Trophoblast cell (in vitro differentiated cells and primary cell): Measurements from ENCODE around the gene CIITA.

Experiments
- DNase-seq, 2 donors: peaks; one replicate each; pipeline ENCODE4 v3.0.0-alpha.2; 2016
- H2AFZ ChIP-seq: 2 replicates; pipeline ENCODE4 v1.6.1; 2013; ENCODE audit warnings: low read length, moderate library complexity, mild to moderate bottlenecking; ENCODE audit not compliant: insufficient read depth, poor library complexity
- H2AK5ac ChIP-seq: 2 replicates; pipeline ENCODE4 v1.6.1; 2013; ENCODE audit warnings: mild to moderate bottlenecking, low read length
- H2BK120ac ChIP-seq: 2 replicates; pipeline ENCODE4 v1.6.1; 2013; ENCODE audit warnings: low read length, mild to moderate bottlenecking, moderate library complexity; ENCODE audit not compliant: insufficient read depth, poor library complexity
- H2BK12ac ChIP-seq: 2 replicates; pipeline ENCODE4 v1.6.1; 2013; ENCODE audit warnings: mild to moderate bottlenecking, low read length, moderate library complexity
- H2BK5ac ChIP-seq: 2 replicates; pipeline ENCODE4 v1.6.1; 2013; ENCODE audit warnings: low read length, low read depth, moderate library complexity, mild to moderate bottlenecking; ENCODE audit not compliant: poor library complexity
- H3K14ac ChIP-seq: 2 replicates; pipeline ENCODE4 v1.6.1; 2013; ENCODE audit warnings: mild to moderate bottlenecking, low read length
- H3K18ac ChIP-seq: 2 replicates; pipeline ENCODE4 v1.6.1; 2013; ENCODE audit warnings: mild to moderate bottlenecking, low read length
- H3K23ac ChIP-seq: 2 replicates; pipeline ENCODE4 v1.6.1; 2013; ENCODE audit warnings: low read length
- H3K27ac ChIP-seq: 2 replicates; pipeline ENCODE4 v1.5.1; 2013; ENCODE audit warnings: low read depth, mild to moderate bottlenecking, inconsistent platforms, low read length, moderate library complexity
- H3K27me3 ChIP-seq: 2 replicates; pipeline ENCODE4 v1.6.1; 2013; ENCODE audit warnings: inconsistent platforms, mild to moderate bottlenecking, low read length, moderate library complexity; ENCODE audit not compliant: insufficient read depth
- H3K36me3 ChIP-seq, 2 experiments: 1 replicate in 1 of 2; 2 replicates in 1 of 2; pipeline ENCODE4 v1.6.1; 2013; ENCODE audit warnings: low read length in 2 of 2, mild to moderate bottlenecking in 2 of 2, moderate library complexity in 1 of 2; ENCODE audit not compliant: insufficient read depth in 2 of 2, control insufficient read depth in 1 of 2
- H3K4ac ChIP-seq: 2 replicates; pipeline ENCODE4 v1.6.1; 2013; ENCODE audit warnings: low read depth, mild to moderate bottlenecking, low read length, moderate library complexity
- H3K4me1 ChIP-seq, 2 experiments: 1 replicate in 1 of 2; 2 replicates in 1 of 2; pipeline ENCODE4 v1.6.1; 2013; ENCODE audit warnings: low read length in 2 of 2, mild to moderate bottlenecking in 2 of 2, moderate library complexity in 1 of 2; ENCODE audit not compliant: insufficient read depth in 2 of 2, control insufficient read depth in 1 of 2
- H3K4me2 ChIP-seq: 2 replicates; pipeline ENCODE4 v1.6.1; 2013; ENCODE audit warnings: inconsistent platforms, mild to moderate bottlenecking, low read length, moderate library complexity
- H3K4me3 ChIP-seq: 2 replicates; pipeline ENCODE4 v1.5.1; 2013; ENCODE audit warnings: mild to moderate bottlenecking, low read depth, low read length, inconsistent platforms
- H3K79me1 ChIP-seq: one replicate; pipeline ENCODE4 v1.6.1; 2013; ENCODE audit warnings: low read length
- H3K79me2 ChIP-seq: 2 replicates; pipeline ENCODE4 v1.6.1; 2013; ENCODE audit warnings: low read length, mild to moderate bottlenecking; ENCODE audit not compliant: control insufficient read depth, insufficient read depth, poor library complexity
- H3K9ac ChIP-seq: 2 replicates; pipeline ENCODE4 v1.6.1; 2013; ENCODE audit warnings: mild to moderate bottlenecking, low read length
- H3K9me3 ChIP-seq: 2 replicates; pipeline ENCODE4 v1.6.1; 2013; ENCODE audit warnings: low read depth, mild to moderate bottlenecking, control low read depth, inconsistent platforms, low read length; ENCODE audit not compliant: insufficient read depth
- H4K12ac ChIP-seq: 2 replicates; pipeline ENCODE4 v1.6.1; 2013; ENCODE audit warnings: low read depth, mild to moderate bottlenecking, low read length, moderate library complexity
- H4K8ac ChIP-seq: 2 replicates; pipeline ENCODE4 v1.6.1; 2013; ENCODE audit warnings: low read depth, mild to moderate bottlenecking, low read length, moderate library complexity
- H4K91ac ChIP-seq: one replicate; pipeline ENCODE4 v1.6.1; 2013; ENCODE audit warnings: low read depth, mild to moderate bottlenecking, low read length, moderate library complexity
- WGBS: extraction: QIAGEN DNeasy Blood & Tissue Kit; methylation state at CpG from one replicate; pipeline ENCODE4 v1.1.7; 2013; ENCODE audit warnings: missing lambda C conversion rate; ENCODE audit not compliant: insufficient read length, insufficient coverage; ENCODE audit errors: extremely low coverage; 5-methylcytosine and 5-hydroxymethylcytosine counted together

Gene CIITA

GRCh38 chr16:10930755-10931093, 53.7 kb downstream of the CIITA start:
- H3K14ac ChIP-seq, result no peak overlapping the region
- no peak overlapping the region for H3K18ac ChIP-seq
- H2BK5ac ChIP-seq, result no peak overlapping the region
- no peaks in the 10 kb centered on the region for H3K27me3 ChIP-seq
- no peak overlapping the region for H2BK12ac ChIP-seq
- H3K9ac ChIP-seq, result no peak overlapping the region
- WGBS, result no CpG with 5 or more reads among the region's 2 CpGs
- H3K4me3 ChIP-seq, result no peak overlapping the region
- H3K27ac ChIP-seq, result no peak overlapping the region
- H3K79me2 ChIP-seq, result no peaks in the 10 kb centered on the region
- H4K91ac ChIP-seq, result no peak overlapping the region
- H3K23ac ChIP-seq, result no peak overlapping the region
- no peak overlapping the region for H2AK5ac ChIP-seq
- DNase-seq, result no peak
- H3K79me1 ChIP-seq, result peaks cover 10% of the 10 kb centered on the region
- H3K4me1 ChIP-seq, result peaks cover 17 to 21% of the 10 kb centered on the region in 2 experiments
- peaks cover 32 to 38% of the 10 kb centered on the region in 2 experiments for H3K36me3 ChIP-seq
- H2AFZ ChIP-seq, result no peak overlapping the region
- H3K4ac ChIP-seq, result no peak overlapping the region
- no peak overlapping the region for H3K4me2 ChIP-seq
- H3K9me3 ChIP-seq, result peaks cover 2% of the 10 kb centered on the region
- no peak overlapping the region for H4K8ac ChIP-seq
- no peak overlapping the region for H2BK120ac ChIP-seq
- H4K12ac ChIP-seq, result no peak overlapping the region

GRCh38 chr16:10931134-10931533, 54.1 kb downstream of the CIITA start:
- Histone ChIP-seq H3K23ac (no peak overlapping the region), H3K27ac (no peak overlapping the region), H3K79me2 (no peaks in the 10 kb centered on the region), H3K9ac (no peak overlapping the region), H2AFZ (no peak overlapping the region), H2BK12ac (no peak overlapping the region), H3K4me2 (no peak overlapping the region), H3K79me1 (peaks cover 10% of the 10 kb centered on the region), H3K4me3 (no peak overlapping the region), H3K14ac (no peak overlapping the region), H3K27me3 (no peaks in the 10 kb centered on the region), H3K4me1 (peaks cover 17 to 21% of the 10 kb centered on the region in 2 experiments), H4K8ac (no peak overlapping the region), H3K9me3 (peaks cover 2% of the 10 kb centered on the region), H4K12ac (no peak overlapping the region), H4K91ac (no peak overlapping the region), H3K4ac (no peak overlapping the region), H2BK120ac (no peak overlapping the region), H2BK5ac (no peak overlapping the region), H2AK5ac (no peak overlapping the region), H3K36me3 (peaks cover 28 to 34% of the 10 kb centered on the region in 2 experiments), H3K18ac (no peak overlapping the region)
- WGBS, result no CpG with 5 or more reads among the region's 7 CpGs
- no peak for DNase-seq

GRCh38 chr16:10931977-10932632, 55.1 kb downstream of the CIITA start:
- Histone ChIP-seq H3K14ac (no peak overlapping the region), H3K79me2 (no peaks in the 10 kb centered on the region), H3K27ac (no peak overlapping the region), H3K4me3 (no peak overlapping the region), H3K18ac (no peak overlapping the region), H3K4ac (no peak overlapping the region), H2BK12ac (no peak overlapping the region), H3K23ac (no peak overlapping the region), H3K27me3 (no peaks in the 10 kb centered on the region), H4K12ac (no peak overlapping the region), H4K91ac (no peak overlapping the region), H3K4me2 (no peak overlapping the region), H3K9me3 (peaks cover 2% of the 10 kb centered on the region), H3K36me3 (peaks cover 26 to 30% of the 10 kb centered on the region in 2 experiments), H3K79me1 (peaks cover 10% of the 10 kb centered on the region), H2AK5ac (no peak overlapping the region), H3K9ac (no peak overlapping the region), H2BK5ac (no peak overlapping the region), H2BK120ac (no peak overlapping the region), H4K8ac (no peak overlapping the region), H2AFZ (no peak overlapping the region), H3K4me1 (peaks cover 17 to 23% of the 10 kb centered on the region in 2 experiments)
- WGBS, result no CpG with 5 or more reads among the region's 11 CpGs
- no peak for DNase-seq

GRCh38 chr16:10932959-10933710, 56.1 kb downstream of the CIITA start:
- no CpG with 5 or more reads among the region's 11 CpGs for WGBS
- no peak overlapping the region for H2AFZ ChIP-seq
- no peak overlapping the region for H4K8ac ChIP-seq
- no peak overlapping the region for H3K9ac ChIP-seq
- H4K91ac ChIP-seq, result no peak overlapping the region
- H3K4me2 ChIP-seq, result peak overlapping the region; percentile 33
- peak overlapping the region; percentile 17 for H3K18ac ChIP-seq
- no peak overlapping the region for H2BK12ac ChIP-seq
- no peak overlapping the region for H3K23ac ChIP-seq
- H3K27me3 ChIP-seq, result no peaks in the 10 kb centered on the region
- H3K4me3 ChIP-seq, result no peak overlapping the region
- DNase-seq, result peak; percentile 64 to 83
- H3K36me3 ChIP-seq, result peaks cover 19 to 22% of the 10 kb centered on the region in 2 experiments
- peak overlapping the region; percentile 8 for H3K14ac ChIP-seq
- H3K79me2 ChIP-seq, result no peaks in the 10 kb centered on the region
- H2BK120ac ChIP-seq, result peak overlapping the region; percentile 2
- peaks cover 10% of the 10 kb centered on the region for H3K79me1 ChIP-seq
- H2AK5ac ChIP-seq, result no peak overlapping the region
- peak overlapping the region; percentile 13 for H2BK5ac ChIP-seq
- H3K9me3 ChIP-seq, result peaks cover 2% of the 10 kb centered on the region
- H3K27ac ChIP-seq, result peak overlapping the region; percentile 72
- H3K4ac ChIP-seq, result no peak overlapping the region
- peaks cover 20 to 27% of the 10 kb centered on the region in 2 experiments for H3K4me1 ChIP-seq
- no peak overlapping the region for H4K12ac ChIP-seq
